Measurements from ENCODE around the gene MFNG.

MFNG gene

GRCh38 chr22:37435970-37436603 lies 50.1 kb downstream of the MFNG start:
- TF ChIP-seq REST (IDR thresholded peaks at IDR 0.05; ENCODE audit: insufficient replicate concordance, low read depth): no peak
- TF ChIP-seq, protein P1, sequence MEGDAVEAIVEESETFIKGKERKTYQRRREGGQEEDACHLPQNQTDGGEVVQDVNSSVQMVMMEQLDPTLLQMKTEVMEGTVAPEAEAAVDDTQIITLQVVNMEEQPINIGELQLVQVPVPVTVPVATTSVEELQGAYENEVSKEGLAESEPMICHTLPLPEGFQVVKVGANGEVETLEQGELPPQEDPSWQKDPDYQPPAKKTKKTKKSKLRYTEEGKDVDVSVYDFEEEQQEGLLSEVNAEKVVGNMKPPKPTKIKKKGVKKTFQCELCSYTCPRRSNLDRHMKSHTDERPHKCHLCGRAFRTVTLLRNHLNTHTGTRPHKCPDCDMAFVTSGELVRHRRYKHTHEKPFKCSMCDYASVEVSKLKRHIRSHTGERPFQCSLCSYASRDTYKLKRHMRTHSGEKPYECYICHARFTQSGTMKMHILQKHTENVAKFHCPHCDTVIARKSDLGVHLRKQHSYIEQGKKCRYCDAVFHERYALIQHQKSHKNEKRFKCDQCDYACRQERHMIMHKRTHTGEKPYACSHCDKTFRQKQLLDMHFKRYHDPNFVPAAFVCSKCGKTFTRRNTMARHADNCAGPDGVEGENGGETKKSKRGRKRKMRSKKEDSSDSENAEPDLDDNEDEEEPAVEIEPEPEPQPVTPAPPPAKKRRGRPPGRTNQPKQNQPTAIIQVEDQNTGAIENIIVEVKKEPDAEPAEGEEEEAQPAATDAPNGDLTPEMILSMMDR (IDR thresholded peaks at IDR 0.05; ENCODE audit: insufficient read depth, low read length): no peak
- TF ChIP-seq POLR2AphosphoS5 (IDR thresholded peaks at IDR 0.05; ENCODE audit: low read depth): no peak
- no peak for TF ChIP-seq SPI1 (IDR thresholded peaks at IDR 0.05; ENCODE audit: borderline replicate concordance, low read depth)
- TF ChIP-seq GABPA (IDR thresholded peaks at IDR 0.05; ENCODE audit: low read depth): no peak
- Histone ChIP-seq H3K27ac (replicated peaks) (no peak overlapping the region), H3K27me3 (ENCODE audit: insufficient read depth, poor library complexity, severe bottlenecking) (peaks cover 13% of the 10 kb centered on the region)

GRCh38 chr22:37433786-37434185 lies 52.4 kb downstream of the MFNG start:
- no peak for DNase-seq (ENCODE audit: low read depth in 1 of 2, low spot score in 1 of 2)
- H3K27me3 ChIP-seq (ENCODE audit: insufficient read depth, poor library complexity, severe bottlenecking): peaks cover 26% of the 10 kb centered on the region
- H3K4me3 ChIP-seq (replicated peaks; ENCODE audit: insufficient read depth, low read length): no peak overlapping the region
- no peak for TF ChIP-seq SPI1 (IDR thresholded peaks at IDR 0.05; ENCODE audit: borderline replicate concordance, low read depth)
- no peak overlapping the region for H3K27ac ChIP-seq (replicated peaks)

More at GRCh38 chr22:37435970-37436603, 50.1 kb downstream of the MFNG start:
- no peak for DNase-seq (ENCODE audit: low read depth in 1 of 2, low spot score in 1 of 2)
- H3K4me3 ChIP-seq (replicated peaks; ENCODE audit: insufficient read depth, low read length): no peak overlapping the region

- TF ChIP-seq POLR2AphosphoS5 (IDR thresholded peaks at IDR 0.05; ENCODE audit: low read depth): no peak
- TF ChIP-seq, protein P1 (IDR thresholded peaks at IDR 0.05; ENCODE audit: insufficient read depth, low read length): no peak
- no peak for TF ChIP-seq SPI1 (IDR thresholded peaks at IDR 0.05; ENCODE audit: borderline replicate concordance, low read depth)
- TF ChIP-seq GABPA (IDR thresholded peaks at IDR 0.05; ENCODE audit: low read depth): no peak
- TF ChIP-seq REST (IDR thresholded peaks at IDR 0.05; ENCODE audit: insufficient replicate concordance, low read depth): no peak
- Histone ChIP-seq H3K27ac (replicated peaks) (no peak overlapping the region), H3K4me3 (replicated peaks; ENCODE audit: insufficient read depth, low read length) (no peak overlapping the region), H3K27me3 (ENCODE audit: insufficient read depth, poor library complexity, severe bottlenecking) (peaks cover 33% of the 10 kb centered on the region)
- no peak for DNase-seq (ENCODE audit: low read depth in 1 of 2, low spot score in 1 of 2)
These were observed 53.5 kb downstream of the MFNG start for GRCh38 chr22:37432708-37433054.

DNA sequence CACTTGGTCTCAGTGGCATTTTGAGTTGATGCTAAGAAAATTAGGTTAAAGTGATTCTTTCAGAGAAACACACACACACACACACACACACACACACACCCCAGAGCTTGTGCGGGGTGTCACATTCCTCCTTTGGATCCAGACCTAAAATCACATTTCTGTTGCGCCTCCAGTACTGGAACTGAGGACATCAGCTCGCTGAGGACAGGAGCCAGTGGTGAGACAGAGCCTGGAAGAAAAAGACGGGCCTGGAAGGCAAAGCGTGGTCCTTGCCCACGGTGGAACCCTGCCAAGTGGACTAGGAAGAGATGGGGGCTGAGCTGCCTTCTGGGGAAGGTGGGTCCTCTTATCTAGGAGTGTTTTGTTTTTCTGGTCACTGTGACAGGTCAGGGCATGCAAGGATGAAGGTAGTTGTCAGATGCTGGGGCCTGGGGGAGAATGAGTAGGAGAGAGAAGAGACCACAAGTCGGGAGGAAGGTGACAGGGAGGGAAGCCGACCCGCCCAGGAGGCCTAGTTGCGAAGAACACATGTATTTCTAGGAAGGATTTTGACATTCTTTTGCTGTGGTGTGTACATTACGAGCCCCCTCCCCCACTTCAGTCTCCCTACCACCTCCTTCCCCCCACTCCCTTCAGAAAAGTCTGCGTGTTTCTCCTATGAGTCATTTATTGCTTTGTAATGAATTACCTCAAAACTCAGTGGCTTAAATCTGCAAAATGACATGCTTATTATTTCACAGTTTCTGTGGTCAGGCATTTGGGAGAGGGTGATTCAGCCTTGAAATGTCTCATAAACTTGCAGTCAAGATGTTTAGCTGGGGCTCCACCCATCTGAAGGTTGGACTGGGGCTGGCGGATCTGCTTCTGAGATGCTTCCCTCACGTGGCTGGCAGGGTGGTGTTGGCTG lies 54.1 kb downstream of the MFNG start:
- Histone ChIP-seq H3K27ac (replicated peaks) (no peak overlapping the region), H3K4me3 (replicated peaks; ENCODE audit: insufficient read depth, low read length) (no peak overlapping the region), H3K27me3 (ENCODE audit: insufficient read depth, poor library complexity, severe bottlenecking) (peaks cover 34% of the 10 kb centered on the region)
- DNase-seq (ENCODE audit: low read depth in 1 of 2, low spot score in 1 of 2): no peak
- TF ChIP-seq, protein P1 (IDR thresholded peaks at IDR 0.05; ENCODE audit: insufficient read depth, low read length): no peak
- TF ChIP-seq SPI1 (IDR thresholded peaks at IDR 0.05; ENCODE audit: borderline replicate concordance, low read depth) (no peak), POLR2AphosphoS5 (IDR thresholded peaks at IDR 0.05; ENCODE audit: low read depth) (no peak), REST (IDR thresholded peaks at IDR 0.05; ENCODE audit: insufficient replicate concordance, low read depth) (no peak), GABPA (IDR thresholded peaks at IDR 0.05; ENCODE audit: low read depth) (no peak)

Measured in HL-60 (cell line).